Non-pigmented ciliary epithelial cell (primary cell): ENCODE results near the gene ZNF280C.
A peak's percentile ranks its signal among the peaks of the same experiment; 100 is the strongest.

ENCODE experiments used
- DNase-seq: peaks from one replicate; pipeline ENCODE4 v3.0.0-alpha.2; 2010; ENCODE audit warnings: low read depth

The ZNF280C gene

GRCh38 chrX:130176354-130176776 is 92.3 kb downstream of the ZNF280C start:
- DNase-seq: no peak

- DNase-seq: no peak
These were observed 93.8 kb downstream of the ZNF280C start for GRCh38 chrX:130174937-130175336.

GRCh38 chrX:130174045-130174704 is 94.5 kb downstream of the ZNF280C start:
- DNase-seq: no peak

- no peak for DNase-seq
These were observed 95.4 kb downstream of the ZNF280C start for GRCh38 chrX:130173190-130173895.

- DNase-seq: no peak
These were observed 96.4 kb downstream of the ZNF280C start for GRCh38 chrX:130172127-130172845.

- DNase-seq: no peak
These were observed 97.1 kb downstream of the ZNF280C start, which contains the start of gene RAB33A for GRCh38 chrX:130171446-130172126. TSS of gene RAB33A (plus strand) at chrX:130171962. CDS start at chrX:130172063, 101 bp downstream.

GRCh38 chrX:130170752-130171445 is 97.8 kb downstream of the ZNF280C start:
- DNase-seq: no peak

- no peak for DNase-seq
These were observed 101.7 kb downstream of the ZNF280C start for GRCh38 chrX:130167040-130167439.

GRCh38 chrX:130166503-130166777 is 102.3 kb downstream of the ZNF280C start:
- no peak for DNase-seq

GRCh38 chrX:130165703-130166502 is 102.8 kb downstream of the ZNF280C start, which contains the start of gene AIFM1:
TSS of gene AIFM1 (minus strand) at chrX:130165841. CDS start at chrX:130165656, 185 bp downstream.
- peak; percentile 80 for DNase-seq

GRCh38 chrX:130165181-130165702 is 103.5 kb downstream of the ZNF280C start:
- DNase-seq: no peak

- no peak for DNase-seq
These were observed 105.3 kb downstream of the ZNF280C start for GRCh38 chrX:130163398-130163797.

GRCh38 chrX:130162094-130162735 is 106.5 kb downstream of the ZNF280C start:
- no peak for DNase-seq

GRCh38 chrX:130159776-130160175 is 108.9 kb downstream of the ZNF280C start:
- DNase-seq: no peak

GRCh38 chrX:130158311-130158710 is 110.4 kb downstream of the ZNF280C start:
- DNase-seq: no peak

- no peak for DNase-seq
These were observed 113.1 kb downstream of the ZNF280C start for GRCh38 chrX:130155564-130155963.
